Skeletal muscle cell (primary cell): ENCODE results near the gene ALOX12B.

ENCODE experiments used
- DNase-seq: peaks from one replicate; pipeline ENCODE4 v3.0.0-alpha.2; 2010; ENCODE audit warnings: low read depth
- H3K4me3 ChIP-seq: 2 replicates; pipeline ENCODE4 v1.5.1; 2011; ENCODE audit warnings: low read depth, mild to moderate bottlenecking, control low read depth, low read length, moderate library complexity

The ALOX12B gene

GRCh38 chr17:8087075-8087951, at the start of gene ALOX12B:
TSS of gene ALOX12B (minus strand) at chr17:8087716. CDS start at chr17:8087442, 274 bp downstream.
- DNase-seq: no peak
- H3K4me3 ChIP-seq: no peak within 1 kb of the TSS

- H3K4me3 ChIP-seq: no peak overlapping the region
- DNase-seq: no peak
Measured at GRCh38 chr17:8133941-8134340, 46.4 kb upstream of the ALOX12B start.

- DNase-seq: no peak
- H3K4me3 ChIP-seq: no peak overlapping the region
Measured at GRCh38 chr17:8133399-8133798, 45.9 kb upstream of the ALOX12B start.

- no peak overlapping the region for H3K4me3 ChIP-seq
- no peak for DNase-seq
Measured at GRCh38 chr17:8131844-8132441, 44.4 kb upstream of the ALOX12B start.

GRCh38 chr17:8128125-8128784, 40.7 kb upstream of the ALOX12B start:
- DNase-seq: no peak
- no peak overlapping the region for H3K4me3 ChIP-seq

- DNase-seq: no peak
- H3K4me3 ChIP-seq: peak overlapping the region; percentile 71
Measured at GRCh38 chr17:8126491-8127066, 39.1 kb upstream of the ALOX12B start.

GRCh38 chr17:8125947-8126490, 38.5 kb upstream of the ALOX12B start:
- H3K4me3 ChIP-seq: peak overlapping the region; percentile 71
- no peak for DNase-seq

GRCh38 chr17:8125154-8125946, 37.8 kb upstream of the ALOX12B start:
- DNase-seq: no peak
- peak overlapping the region; percentile 71 for H3K4me3 ChIP-seq

- no peak for DNase-seq
- H3K4me3 ChIP-seq: peak overlapping the region; percentile 71
Measured at GRCh38 chr17:8124350-8125153, 37.0 kb upstream of the ALOX12B start.

- DNase-seq: no peak
- H3K4me3 ChIP-seq: peak within 1 kb of the TSS; percentile 71
Measured at GRCh38 chr17:8123695-8124349, 36.3 kb upstream of the ALOX12B start, which contains the start of gene HES7. TSS of gene HES7 (minus strand) at chr17:8124106. CDS start at chr17:8124084, 22 bp downstream.

GRCh38 chr17:8122924-8123694, 35.6 kb upstream of the ALOX12B start:
- H3K4me3 ChIP-seq: peak overlapping the region; percentile 71
- no peak for DNase-seq

- DNase-seq: no peak
- H3K4me3 ChIP-seq: peak overlapping the region; percentile 71
Measured at GRCh38 chr17:8122422-8122923, 35.0 kb upstream of the ALOX12B start.

GRCh38 chr17:8121681-8122421, 34.3 kb upstream of the ALOX12B start:
- no peak for DNase-seq

GRCh38 chr17:8121407-8121680, 33.8 kb upstream of the ALOX12B start:
- no peak for DNase-seq
- H3K4me3 ChIP-seq: peak overlapping the region; percentile 71

More at GRCh38 chr17:8121681-8122421, 34.3 kb upstream of the ALOX12B start:
- peak overlapping the region; percentile 71 for H3K4me3 ChIP-seq

- no peak for DNase-seq
- peak overlapping the region; percentile 71 for H3K4me3 ChIP-seq
Measured at GRCh38 chr17:8120520-8121406, 33.2 kb upstream of the ALOX12B start.
